Measurements from ENCODE around the gene CAPN1.

CAPN1 gene

GRCh38 chr11:65204646-65205601 is 23.2 kb downstream of the CAPN1 start:
- FAIRE-seq = no peak

- no peak for FAIRE-seq
Measured at GRCh38 chr11:65205602-65205967, 23.9 kb downstream of the CAPN1 start.

GRCh38 chr11:65206441-65206841 is 24.7 kb downstream of the CAPN1 start:
- no peak for FAIRE-seq

- no peak for FAIRE-seq
Measured at GRCh38 chr11:65206901-65207300, 25.2 kb downstream of the CAPN1 start.

GRCh38 chr11:65207918-65208784 is 26.4 kb downstream of the CAPN1 start:
- FAIRE-seq = no peak

- no peak for FAIRE-seq
Measured at GRCh38 chr11:65208785-65209710, 27.3 kb downstream of the CAPN1 start.

GRCh38 chr11:65209711-65210360 is 28.1 kb downstream of the CAPN1 start:
- FAIRE-seq = no peak

- FAIRE-seq = no peak
Measured at GRCh38 chr11:65210361-65210731, 28.6 kb downstream of the CAPN1 start.

GRCh38 chr11:65210748-65211147 is 29.0 kb downstream of the CAPN1 start:
- FAIRE-seq = no peak

GRCh38 chr11:65211293-65212105 is 29.8 kb downstream of the CAPN1 start:
- no peak for FAIRE-seq

- no peak for FAIRE-seq
Measured at GRCh38 chr11:65212226-65212801, 30.6 kb downstream of the CAPN1 start.

GRCh38 chr11:65213322-65214211 is 31.8 kb downstream of the CAPN1 start:
- FAIRE-seq = no peak

GRCh38 chr11:65214212-65214845 is 32.6 kb downstream of the CAPN1 start:
- FAIRE-seq = no peak

- no peak for FAIRE-seq
Measured at GRCh38 chr11:65215441-65216076, 33.8 kb downstream of the CAPN1 start.

GRCh38 chr11:65216830-65217229 is 35.1 kb downstream of the CAPN1 start:
- no peak for FAIRE-seq

GRCh38 chr11:65217441-65218423 is 36.0 kb downstream of the CAPN1 start:
- FAIRE-seq = no peak

- no peak for FAIRE-seq
Measured at GRCh38 chr11:65218446-65218845, 36.7 kb downstream of the CAPN1 start.

- FAIRE-seq = no peak
Measured at GRCh38 chr11:65219930-65220213, 38.1 kb downstream of the CAPN1 start.
